Measurements from ENCODE around the gene BRSK1.

Gene BRSK1

GRCh38 chr19:55314396-55314795, 30.6 kb downstream of the BRSK1 start:
- Histone ChIP-seq H3K27me3 (ENCODE audit: insufficient read depth, low read length, poor library complexity, severe bottlenecking) (no peaks in the 10 kb centered on the region), H3K9me3 (ENCODE audit: insufficient read depth, low read depth, low read length) (no peaks in the 10 kb centered on the region), H2AFZ (ENCODE audit: low read length) (no peak overlapping the region), H3K4me3 (ENCODE audit: low read length, poor library complexity, severe bottlenecking) (no peak overlapping the region), H3K9ac (ENCODE audit: low read depth, low read length, poor library complexity, severe bottlenecking) (no peak overlapping the region), H3K36me3 (ENCODE audit: insufficient read depth, low read length) (no peaks in the 10 kb centered on the region), H4K20me1 (ENCODE audit: insufficient read depth, low read length, poor library complexity, severe bottlenecking) (no peaks in the 10 kb centered on the region), H3K4me1 (ENCODE audit: insufficient read depth, low read length, poor library complexity, severe bottlenecking) (no peaks in the 10 kb centered on the region), H3K79me2 (ENCODE audit: insufficient read depth, low read length) (no peaks in the 10 kb centered on the region), H3K9me2 (replicated peaks; ENCODE audit: low read depth, low read length) (no peaks in the 10 kb centered on the region), H3F3A (ENCODE audit: low read depth) (no peaks in the 10 kb centered on the region), H3K4me2 (ENCODE audit: low read depth, low read length, poor library complexity, severe bottlenecking) (no peak overlapping the region)
- TF ChIP-seq CTCF (conservative IDR thresholded peaks at IDR 0.05; ENCODE audit: low read length) (no peak), EZH2phosphoT487 (IDR thresholded peaks at IDR 0.05; ENCODE audit: borderline replicate concordance) (no peak)

- Histone ChIP-seq H2AFZ (ENCODE audit: low read length) (no peak overlapping the region), H3K4me2 (ENCODE audit: low read depth, low read length, poor library complexity, severe bottlenecking) (no peak overlapping the region), H3K36me3 (ENCODE audit: insufficient read depth, low read length) (no peaks in the 10 kb centered on the region), H3K9me3 (ENCODE audit: insufficient read depth, low read depth, low read length) (no peaks in the 10 kb centered on the region), H3K9ac (ENCODE audit: low read depth, low read length, poor library complexity, severe bottlenecking) (no peak overlapping the region), H3K4me1 (ENCODE audit: insufficient read depth, low read length, poor library complexity, severe bottlenecking) (peaks cover under 1% of the 10 kb centered on the region), H3F3A (ENCODE audit: low read depth) (no peaks in the 10 kb centered on the region), H3K4me3 (ENCODE audit: low read length, poor library complexity, severe bottlenecking) (no peak overlapping the region), H3K9me2 (replicated peaks; ENCODE audit: low read depth, low read length) (no peaks in the 10 kb centered on the region), H3K79me2 (ENCODE audit: insufficient read depth, low read length) (no peaks in the 10 kb centered on the region), H3K27me3 (ENCODE audit: insufficient read depth, low read length, poor library complexity, severe bottlenecking) (no peaks in the 10 kb centered on the region), H4K20me1 (ENCODE audit: insufficient read depth, low read length, poor library complexity, severe bottlenecking) (no peaks in the 10 kb centered on the region)
- TF ChIP-seq CTCF (conservative IDR thresholded peaks at IDR 0.05; ENCODE audit: low read length): no peak
- TF ChIP-seq EZH2phosphoT487 (IDR thresholded peaks at IDR 0.05; ENCODE audit: borderline replicate concordance): no peak
Measured at GRCh38 chr19:55315956-55316525, 32.2 kb downstream of the BRSK1 start.

- Histone ChIP-seq H3K9me2 (replicated peaks; ENCODE audit: low read depth, low read length) (no peaks in the 10 kb centered on the region), H3K4me1 (ENCODE audit: insufficient read depth, low read length, poor library complexity, severe bottlenecking) (peaks cover 6% of the 10 kb centered on the region), H3K9ac (ENCODE audit: low read depth, low read length, poor library complexity, severe bottlenecking) (no peak overlapping the region), H2AFZ (ENCODE audit: low read length) (no peak overlapping the region), H4K20me1 (ENCODE audit: insufficient read depth, low read length, poor library complexity, severe bottlenecking) (no peaks in the 10 kb centered on the region), H3K9me3 (ENCODE audit: insufficient read depth, low read depth, low read length) (no peaks in the 10 kb centered on the region), H3F3A (ENCODE audit: low read depth) (no peaks in the 10 kb centered on the region), H3K27me3 (ENCODE audit: insufficient read depth, low read length, poor library complexity, severe bottlenecking) (no peaks in the 10 kb centered on the region), H3K4me2 (ENCODE audit: low read depth, low read length, poor library complexity, severe bottlenecking) (no peak overlapping the region), H3K79me2 (ENCODE audit: insufficient read depth, low read length) (no peaks in the 10 kb centered on the region), H3K4me3 (ENCODE audit: low read length, poor library complexity, severe bottlenecking) (no peak overlapping the region), H3K36me3 (ENCODE audit: insufficient read depth, low read length) (no peaks in the 10 kb centered on the region)
- TF ChIP-seq CTCF (conservative IDR thresholded peaks at IDR 0.05; ENCODE audit: low read length): no peak
- TF ChIP-seq EZH2phosphoT487 (IDR thresholded peaks at IDR 0.05; ENCODE audit: borderline replicate concordance): no peak
Measured at GRCh38 chr19:55316646-55317045, 32.8 kb downstream of the BRSK1 start.
